Retina (tissue), 1 donor: Measurements from ENCODE around the gene PKLR.
"Not testable (repeated sequence)": the region's sequence is repeated elsewhere in the genome, so short reads cannot be mapped to it uniquely, and the experiment has no call there.

Source experiments
- DNase-seq: peaks from one replicate; pipeline ENCODE4 v3.0.0-alpha.2; 2016

Gene PKLR

GRCh38 chr1:155316922-155317321 is 15.7 kb upstream of the PKLR start:
- DNase-seq: no peak

GRCh38 chr1:155313261-155313660 is 12.0 kb upstream of the PKLR start:
- DNase-seq: no peak

GRCh38 chr1:155309423-155310021 is 8.3 kb upstream of the PKLR start:
- no peak for DNase-seq

GRCh38 chr1:155308493-155309422 is 7.5 kb upstream of the PKLR start, which contains the start of gene FDPS:
TSS of gene FDPS (plus strand) at chr1:155308866. CDS start at chr1:155309790, 924 bp downstream.
- peak; percentile 96 for DNase-seq

GRCh38 chr1:155307247-155307740 is 6.1 kb upstream of the PKLR start:
- DNase-seq: peak; percentile 29

DNA sequence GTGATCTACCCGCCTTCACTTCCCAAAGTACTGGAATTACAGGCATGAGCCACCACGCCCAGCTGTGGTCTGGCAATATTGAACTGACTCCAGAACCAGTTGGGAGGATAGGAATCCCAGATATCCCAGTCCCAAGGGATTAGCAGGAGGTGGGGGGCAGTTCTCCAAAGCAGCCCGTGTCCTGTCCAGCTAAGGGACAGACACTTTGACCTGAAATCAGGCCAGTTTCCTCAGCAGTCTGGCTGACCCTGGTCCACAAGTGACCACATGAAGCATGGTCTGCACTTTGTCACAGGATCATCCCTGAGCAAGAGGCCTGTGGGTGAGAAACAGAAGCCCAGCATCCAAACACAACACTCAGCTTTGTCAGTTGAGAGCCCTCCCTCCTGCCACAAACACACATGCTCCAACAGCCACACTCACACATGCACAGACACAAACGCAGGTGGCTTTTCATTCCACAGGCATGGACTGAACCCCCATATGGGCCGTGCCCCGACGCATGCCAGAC is 4.7 kb upstream of the PKLR start:
- DNase-seq: no peak

GRCh38 chr1:155304558-155305063 is 3.4 kb upstream of the PKLR start:
- DNase-seq: no peak

GRCh38 chr1:155300553-155301329 is 497 bp downstream of the PKLR start:
- DNase-seq: no peak

DNA sequence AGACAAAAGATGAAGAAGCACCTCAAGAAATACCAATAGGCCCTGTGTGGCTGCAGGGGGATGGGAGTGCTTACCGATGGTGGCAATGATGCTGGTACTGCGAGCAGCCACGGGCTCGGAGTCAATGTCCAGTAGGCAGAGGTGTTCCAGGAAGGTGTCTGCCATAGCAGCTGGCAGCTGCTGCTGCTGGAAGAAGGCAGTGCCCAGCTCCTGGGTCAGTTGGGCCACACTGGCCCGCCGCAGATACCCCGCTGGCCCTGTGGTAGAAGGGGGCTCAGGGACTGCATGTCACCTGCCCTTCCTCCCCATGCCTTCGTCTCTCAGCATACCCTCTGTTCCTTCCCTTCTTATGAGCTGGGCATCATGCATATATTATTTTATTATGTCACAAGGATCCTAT is 1.2 kb downstream of the PKLR start:
- no peak for DNase-seq

DNA sequence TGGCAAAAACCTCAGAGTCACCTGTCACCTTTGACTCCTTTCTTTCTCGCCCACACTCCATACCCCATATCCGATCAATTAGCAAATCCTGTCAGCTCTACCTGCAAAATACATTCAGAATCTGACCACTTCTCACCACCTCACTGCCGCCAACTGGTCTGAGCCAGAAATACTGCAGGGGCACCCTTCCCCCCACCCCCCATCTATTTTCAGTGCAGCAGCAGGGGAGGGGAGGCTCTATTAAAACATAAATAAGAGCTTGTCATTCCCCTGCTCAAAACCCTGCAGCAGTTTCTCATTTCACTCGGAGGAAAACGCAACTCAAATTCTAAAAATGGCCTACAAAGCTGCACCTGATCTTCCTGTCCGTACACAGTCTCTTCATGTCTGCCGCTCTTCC is 3.9 kb downstream of the PKLR start:
- DNase-seq: no peak

DNA sequence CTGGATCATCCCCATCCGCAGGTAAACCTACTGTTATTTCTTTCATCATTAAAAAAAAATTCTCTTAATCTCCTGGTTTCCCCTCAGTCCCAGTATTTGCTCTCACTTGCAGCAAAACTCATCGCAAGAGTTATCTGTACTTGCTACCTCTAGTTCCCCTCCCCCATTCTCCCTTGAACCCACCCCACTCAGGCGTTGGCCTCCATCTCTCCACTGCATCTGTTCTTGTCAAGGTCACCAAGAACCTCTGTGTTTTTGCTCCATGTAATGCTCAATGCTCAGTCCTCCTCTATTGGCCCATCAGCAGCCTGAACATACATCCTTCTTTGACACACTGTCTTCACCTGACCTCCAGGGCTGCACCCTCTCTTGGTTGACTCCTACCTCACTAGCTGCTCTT is 4.6 kb downstream of the PKLR start:
- no peak for DNase-seq

- DNase-seq: no peak
Measured at GRCh38 chr1:155295942-155296267, 5.3 kb downstream of the PKLR start.

DNA sequence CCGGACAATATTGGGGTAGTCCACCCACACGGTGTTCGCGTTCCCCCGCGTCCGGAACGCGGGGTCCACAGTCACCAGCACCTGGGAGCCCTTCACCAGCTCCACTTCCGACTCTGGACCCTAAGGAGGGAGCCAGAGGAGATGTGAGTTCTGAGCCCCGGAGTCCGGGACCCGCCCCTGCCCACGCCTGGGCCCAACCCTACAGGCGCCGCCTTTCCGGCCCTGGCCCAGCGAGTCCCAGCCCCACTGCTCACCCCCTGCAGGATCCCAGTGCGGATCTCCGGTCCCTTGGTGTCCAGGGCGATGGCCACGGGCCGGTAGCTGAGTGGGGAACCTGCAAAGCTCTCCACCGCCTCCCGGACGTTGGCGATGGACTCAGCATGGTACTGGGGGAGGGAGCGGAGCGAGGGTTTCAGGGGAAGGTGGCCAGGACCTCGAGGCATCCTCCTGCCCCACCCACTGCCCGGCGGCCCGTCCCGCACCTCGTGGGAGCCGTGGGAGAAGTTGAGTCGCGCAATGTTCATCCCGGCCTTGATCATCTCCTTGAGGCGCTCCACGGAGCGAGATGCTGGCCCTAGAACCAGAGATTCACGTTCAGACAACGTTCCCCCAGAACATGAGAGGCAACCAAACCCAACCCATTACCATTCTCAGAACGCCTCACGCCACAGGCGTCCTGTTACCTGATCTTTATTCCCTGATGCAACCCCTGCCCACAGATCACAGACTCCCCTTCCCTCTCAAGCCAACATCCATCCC is 5.9 kb downstream of the PKLR start:
- peak; percentile 12 for DNase-seq

- DNase-seq: peak; percentile 27
Measured at GRCh38 chr1:155294520-155295182, 6.6 kb downstream of the PKLR start.

GRCh38 chr1:155293086-155293749 is 8.0 kb downstream of the PKLR start:
- DNase-seq: no peak

DNA sequence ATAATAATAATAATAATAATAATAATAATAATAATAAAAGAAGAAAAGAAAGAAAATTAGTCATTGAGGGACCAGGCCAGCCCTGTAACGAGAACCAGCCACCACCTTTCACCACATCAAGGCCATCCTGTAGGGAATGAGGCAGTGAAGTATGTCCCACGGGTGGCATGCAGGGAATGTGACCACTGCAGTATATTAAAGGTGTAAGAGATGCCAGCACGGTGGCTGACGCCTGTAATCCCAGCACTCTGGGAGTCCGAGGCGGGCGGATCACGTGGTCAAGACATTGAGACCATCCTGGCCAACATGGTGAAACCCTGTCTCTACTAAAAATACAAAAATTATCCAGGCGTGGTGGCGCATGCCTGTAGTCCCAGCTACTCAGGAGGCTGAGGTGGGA is 10.2 kb downstream of the PKLR start:
- DNase-seq: not testable (repeated sequence)

DNA sequence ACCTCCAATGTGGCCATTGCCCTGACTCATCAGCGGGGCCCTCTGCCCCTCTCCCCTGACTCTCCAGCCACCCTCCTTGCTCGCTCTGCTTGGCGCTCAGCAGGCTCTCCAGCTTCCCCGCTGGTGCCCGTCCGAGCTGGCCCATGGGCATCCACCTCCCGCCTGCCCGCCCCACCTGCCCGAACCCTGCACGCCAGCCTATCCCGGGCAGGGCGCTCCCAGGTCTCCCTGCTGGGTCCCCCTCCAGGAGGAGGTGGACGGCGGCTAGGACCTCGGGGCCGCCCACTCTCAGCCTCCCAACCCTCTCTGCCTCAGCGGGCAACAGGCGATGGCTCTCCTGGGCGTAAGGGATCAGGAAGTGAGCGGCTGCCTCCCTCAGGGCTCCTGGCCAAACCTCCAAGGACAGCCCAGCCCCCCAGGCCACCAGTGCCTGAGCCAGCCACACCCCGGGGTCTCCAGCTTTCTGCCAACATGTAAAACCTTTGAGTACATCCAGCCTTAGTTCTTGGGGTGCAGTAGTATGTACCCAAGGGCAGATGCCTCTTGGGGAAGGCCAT is 13.2 kb downstream of the PKLR start:
- no peak for DNase-seq

- DNase-seq: no peak
Measured at GRCh38 chr1:155286544-155286943, 14.7 kb downstream of the PKLR start.

GRCh38 chr1:155285631-155286044 is 15.6 kb downstream of the PKLR start:
- DNase-seq: no peak

DNA sequence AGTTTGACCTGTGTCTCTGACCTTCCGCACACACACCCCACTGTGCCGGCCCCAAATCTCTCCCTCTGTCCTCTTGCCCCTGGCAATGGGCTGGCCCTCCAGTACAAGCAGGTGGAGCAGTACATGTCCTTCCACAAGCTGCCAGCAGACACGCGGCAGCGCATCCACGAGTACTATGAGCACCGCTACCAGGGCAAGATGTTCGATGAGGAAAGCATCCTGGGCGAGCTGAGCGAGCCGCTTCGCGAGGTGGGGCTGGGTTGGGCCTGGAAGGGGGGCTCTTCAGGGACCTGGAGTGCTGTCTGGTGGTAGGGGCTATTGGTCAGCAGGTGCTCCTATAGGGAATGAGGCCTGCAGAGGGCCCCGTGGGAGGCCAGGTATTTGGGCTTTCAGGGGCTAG is 16.2 kb downstream of the PKLR start:
- no peak for DNase-seq

DNA sequence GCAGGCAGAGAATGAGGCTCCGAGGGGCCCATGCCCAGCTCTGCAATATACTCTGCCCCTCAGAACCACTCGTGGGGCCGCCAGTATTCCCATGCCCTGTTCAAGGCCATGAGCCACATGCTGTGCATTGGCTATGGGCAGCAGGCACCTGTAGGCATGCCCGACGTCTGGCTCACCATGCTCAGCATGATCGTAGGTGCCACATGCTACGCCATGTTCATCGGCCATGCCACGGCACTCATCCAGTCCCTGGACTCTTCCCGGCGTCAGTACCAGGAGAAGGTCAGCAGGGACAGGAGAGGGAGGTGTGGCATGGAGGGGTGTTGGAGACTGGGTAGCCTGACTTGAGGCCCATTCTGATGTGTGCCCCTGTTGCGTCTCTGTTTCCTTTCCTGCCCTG is 16.8 kb downstream of the PKLR start:
- DNase-seq: no peak
